ENCODE data around the gene TMPRSS5.

Gene TMPRSS5

DNA sequence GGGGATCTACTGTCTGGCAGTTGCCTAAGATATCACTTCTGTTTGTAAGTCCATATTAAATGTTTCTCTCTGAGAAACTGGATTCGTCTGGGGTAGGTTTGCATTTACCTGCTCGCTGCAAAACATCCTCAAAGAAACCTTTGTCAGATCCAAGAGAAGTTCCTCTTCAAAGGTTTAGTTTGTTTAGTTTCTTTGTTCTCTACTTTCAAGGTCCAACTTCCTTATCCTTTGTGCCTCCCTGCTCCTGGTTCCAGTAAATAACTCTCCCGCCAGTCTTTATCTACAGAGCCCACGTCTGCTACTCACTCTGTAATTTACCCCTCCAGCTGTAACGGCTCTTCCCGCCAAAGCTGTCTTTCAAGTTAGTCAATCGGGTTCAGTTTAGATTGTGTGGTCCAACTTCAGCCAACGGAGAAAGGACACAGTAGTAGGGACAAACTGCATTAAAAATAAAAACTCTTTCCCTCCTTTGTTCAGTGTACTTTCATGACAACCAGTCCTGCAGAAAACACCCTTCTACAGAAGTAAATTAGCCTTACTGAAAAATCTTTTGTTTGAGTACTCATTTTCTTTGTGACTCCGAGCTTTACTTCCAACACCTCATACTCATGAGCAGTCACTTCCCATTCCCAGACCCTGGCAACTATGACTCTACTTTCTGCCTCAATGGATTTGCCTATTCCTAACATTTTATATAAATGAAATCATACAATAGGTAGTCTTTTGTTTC is 41.0 kb downstream of the TMPRSS5 start:
- no peak overlapping the region for H3K4me3 ChIP-seq
- H3K4me1 ChIP-seq: peaks cover 0 to 24% (median 0%) of the 10 kb centered on the region in 4 donors
- H3K36me3 ChIP-seq: no peaks in the 10 kb centered on the region
- H3K27me3 ChIP-seq: no peaks in the 10 kb centered on the region
- H3K9me3 ChIP-seq: peaks cover 0 to 9% (median 0%) of the 10 kb centered on the region in 3 donors
- H3K27ac ChIP-seq: no peak overlapping the region
- TF ChIP-seq, protein P1, sequence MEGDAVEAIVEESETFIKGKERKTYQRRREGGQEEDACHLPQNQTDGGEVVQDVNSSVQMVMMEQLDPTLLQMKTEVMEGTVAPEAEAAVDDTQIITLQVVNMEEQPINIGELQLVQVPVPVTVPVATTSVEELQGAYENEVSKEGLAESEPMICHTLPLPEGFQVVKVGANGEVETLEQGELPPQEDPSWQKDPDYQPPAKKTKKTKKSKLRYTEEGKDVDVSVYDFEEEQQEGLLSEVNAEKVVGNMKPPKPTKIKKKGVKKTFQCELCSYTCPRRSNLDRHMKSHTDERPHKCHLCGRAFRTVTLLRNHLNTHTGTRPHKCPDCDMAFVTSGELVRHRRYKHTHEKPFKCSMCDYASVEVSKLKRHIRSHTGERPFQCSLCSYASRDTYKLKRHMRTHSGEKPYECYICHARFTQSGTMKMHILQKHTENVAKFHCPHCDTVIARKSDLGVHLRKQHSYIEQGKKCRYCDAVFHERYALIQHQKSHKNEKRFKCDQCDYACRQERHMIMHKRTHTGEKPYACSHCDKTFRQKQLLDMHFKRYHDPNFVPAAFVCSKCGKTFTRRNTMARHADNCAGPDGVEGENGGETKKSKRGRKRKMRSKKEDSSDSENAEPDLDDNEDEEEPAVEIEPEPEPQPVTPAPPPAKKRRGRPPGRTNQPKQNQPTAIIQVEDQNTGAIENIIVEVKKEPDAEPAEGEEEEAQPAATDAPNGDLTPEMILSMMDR (IDR thresholded peaks at IDR 0.05): no peak
- DNase-seq: no peak
- intact Hi-C loops (cut with DNase I; ENCODE audit: low total_unique reads): no loop called here

DNA sequence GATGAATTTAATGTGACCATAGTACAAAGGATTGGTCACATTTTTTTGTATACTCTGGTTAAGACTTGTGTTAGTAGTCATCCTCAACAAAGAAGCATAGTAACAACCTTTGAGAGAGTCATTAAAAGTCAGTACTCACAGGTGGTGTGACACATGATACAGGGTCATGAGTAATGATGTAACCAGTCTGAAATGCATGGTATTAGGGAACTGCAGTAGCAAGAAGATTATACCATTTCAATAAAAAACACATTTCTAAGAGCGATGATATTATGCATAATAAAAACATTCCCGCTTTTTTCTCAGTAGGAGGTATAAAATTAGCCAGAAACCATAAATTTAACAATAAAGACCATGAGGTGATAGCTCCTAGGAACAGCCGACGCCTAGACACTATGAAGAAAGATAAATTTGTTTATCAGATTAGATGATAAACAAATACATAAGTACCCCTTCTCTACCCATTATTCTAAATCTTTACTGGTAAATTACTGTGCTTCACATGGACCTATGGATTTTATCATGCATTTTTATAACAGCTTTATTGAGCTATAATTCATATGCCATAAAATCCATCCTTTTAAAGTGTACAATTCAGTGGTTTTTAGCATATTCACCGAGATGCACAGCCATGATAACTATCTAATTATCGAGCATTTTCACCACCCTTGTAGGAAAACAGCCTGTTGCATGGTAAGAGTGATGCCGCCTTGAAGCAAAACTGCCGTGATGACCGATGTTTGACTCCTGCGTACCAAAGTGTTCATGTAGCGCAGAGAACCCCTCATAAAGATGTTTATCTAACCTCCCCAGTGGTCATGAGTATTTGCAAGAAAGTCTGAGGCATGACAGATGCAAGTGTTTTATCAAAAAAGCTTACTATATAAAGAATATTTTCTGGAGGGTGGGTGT is 41.8 kb downstream of the TMPRSS5 start:
- intact Hi-C loops (cut with DNase I; ENCODE audit: low total_unique reads): no loop called here
- H3K4me1 ChIP-seq: peaks cover 0 to 18% (median 0%) of the 10 kb centered on the region in 4 donors
- H3K36me3 ChIP-seq: no peaks in the 10 kb centered on the region
- H3K9me3 ChIP-seq: peaks cover 0 to 9% (median 0%) of the 10 kb centered on the region in 3 donors
- H3K4me3 ChIP-seq: no peak overlapping the region
- H3K27ac ChIP-seq: no peak overlapping the region
- TF ChIP-seq, protein P1 (IDR thresholded peaks at IDR 0.05): no peak
- no peak for DNase-seq
- no peaks in the 10 kb centered on the region for H3K27me3 ChIP-seq

DNA sequence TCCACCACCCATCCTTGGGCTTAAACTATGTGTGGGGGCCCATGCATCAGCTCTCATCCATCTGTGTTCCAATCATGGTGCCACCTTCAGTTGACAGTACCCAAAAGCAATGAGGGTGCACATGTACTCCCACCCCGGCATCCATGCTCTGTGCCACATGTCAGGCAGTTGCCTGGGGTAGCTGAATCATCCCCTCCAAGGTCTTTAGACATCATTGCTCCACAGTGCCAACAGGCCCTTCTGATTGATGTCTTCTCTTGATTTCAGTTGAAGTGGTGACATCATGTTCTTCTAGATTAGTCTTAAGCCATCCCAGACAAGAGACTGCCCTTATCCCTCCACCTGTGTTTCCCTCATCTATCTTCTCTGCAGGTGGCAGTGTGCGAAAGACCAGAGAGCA is 42.5 kb downstream of the TMPRSS5 start:
- no peak for DNase-seq
- intact Hi-C loops (cut with DNase I; ENCODE audit: low total_unique reads): no loop called here
- Histone ChIP-seq H3K4me3 (no peak overlapping the region), H3K36me3 (no peaks in the 10 kb centered on the region), H3K9me3 (peaks cover 0 to 9% (median 0%) of the 10 kb centered on the region in 3 donors), H3K27me3 (no peaks in the 10 kb centered on the region), H3K27ac (no peak overlapping the region), H3K4me1 (peaks cover 0 to 10% (median 0%) of the 10 kb centered on the region in 4 donors)
- TF ChIP-seq, protein P1 (IDR thresholded peaks at IDR 0.05): no peak

DNA sequence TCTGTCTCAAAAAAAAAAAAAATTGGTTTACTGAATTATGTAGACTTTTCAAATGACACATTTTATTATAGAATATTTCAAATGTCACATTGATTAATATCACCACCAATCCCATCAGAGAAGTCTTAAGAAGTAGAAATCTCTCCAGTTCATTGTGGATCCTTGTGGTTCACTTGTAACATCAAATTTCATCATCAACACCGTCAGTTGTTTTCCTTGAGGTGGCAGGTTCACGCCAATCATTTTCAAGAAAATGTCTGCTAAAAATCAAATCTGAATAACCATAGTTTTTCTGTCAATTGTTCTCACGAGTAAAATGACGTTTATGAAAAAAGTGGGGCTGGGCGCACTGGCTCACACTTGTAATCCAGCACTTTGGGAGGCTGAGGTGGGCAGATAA is 50.3 kb downstream of the TMPRSS5 start:
- TF ChIP-seq, protein P1 (IDR thresholded peaks at IDR 0.05): no peak
- H3K4me1 ChIP-seq: peaks cover 0 to 3% (median 0%) of the 10 kb centered on the region in 4 donors
- no peaks in the 10 kb centered on the region for H3K36me3 ChIP-seq
- H3K27ac ChIP-seq: no peak overlapping the region
- H3K9me3 ChIP-seq: no peaks in the 10 kb centered on the region
- no peaks in the 10 kb centered on the region for H3K27me3 ChIP-seq
- DNase-seq: no peak
- no peak overlapping the region for H3K4me3 ChIP-seq
- intact Hi-C loops (cut with DNase I; ENCODE audit: low total_unique reads): no loop called here

DNA sequence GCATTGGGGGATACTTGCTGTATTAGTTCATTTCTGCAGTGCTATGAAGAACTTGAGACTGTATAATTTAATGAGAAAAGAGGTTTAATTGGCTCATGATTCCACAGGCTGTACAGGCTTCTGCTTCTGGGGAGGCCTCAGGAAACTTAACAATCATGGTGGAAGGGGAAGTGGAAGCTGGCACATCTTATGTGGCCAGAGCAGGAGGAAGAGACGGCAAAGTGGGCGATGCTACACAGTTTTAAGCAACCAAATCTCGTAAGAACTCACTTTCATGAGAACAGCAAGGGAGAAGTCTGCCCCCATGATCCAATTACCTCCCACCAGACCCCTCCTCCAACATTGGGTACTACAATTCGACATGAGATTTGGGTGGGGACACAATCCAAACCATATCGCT is 55.1 kb downstream of the TMPRSS5 start:
- Histone ChIP-seq H3K36me3 (no peaks in the 10 kb centered on the region), H3K4me3 (no peak overlapping the region), H3K4me1 (peaks cover 0 to 3% (median 0%) of the 10 kb centered on the region in 4 donors), H3K9me3 (peaks cover 0 to 7% (median 0%) of the 10 kb centered on the region in 3 donors), H3K27ac (no peak overlapping the region), H3K27me3 (no peaks in the 10 kb centered on the region)
- DNase-seq: no peak
- intact Hi-C loops (cut with DNase I; ENCODE audit: low total_unique reads): no loop called here
- TF ChIP-seq, protein P1 (IDR thresholded peaks at IDR 0.05): no peak

Data from tibial artery (tissue), 4 donors.